ENCODE results near the gene SLC25A26.

Gene SLC25A26, protein sequence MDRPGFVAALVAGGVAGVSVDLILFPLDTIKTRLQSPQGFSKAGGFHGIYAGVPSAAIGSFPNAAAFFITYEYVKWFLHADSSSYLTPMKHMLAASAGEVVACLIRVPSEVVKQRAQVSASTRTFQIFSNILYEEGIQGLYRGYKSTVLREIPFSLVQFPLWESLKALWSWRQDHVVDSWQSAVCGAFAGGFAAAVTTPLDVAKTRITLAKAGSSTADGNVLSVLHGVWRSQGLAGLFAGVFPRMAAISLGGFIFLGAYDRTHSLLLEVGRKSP

GRCh38 chr3:66220602-66221377 lies at the start of gene SLC25A26:
TSS of gene SLC25A26 (plus strand) at chr3:66221001. CDS start at chr3:66221095, 94 bp downstream.
- in situ Hi-C loops (cut with MboI; ENCODE audit: low pct_unique_long_range_greater_than_20kb, low sequenced_read_pairs), result no loop called here
- DNase-seq, result peak; percentile 92

GRCh38 chr3:66172394-66172793 lies 48.4 kb upstream of the SLC25A26 start:
- no peak for DNase-seq

GRCh38 chr3:66177026-66177425 lies 43.8 kb upstream of the SLC25A26 start:
- DNase-seq, result no peak
- in situ Hi-C loops (cut with MboI; ENCODE audit: low pct_unique_long_range_greater_than_20kb, low sequenced_read_pairs), result no loop called here

More at GRCh38 chr3:66172394-66172793, 48.4 kb upstream of the SLC25A26 start:
- in situ Hi-C loops (cut with MboI; ENCODE audit: low pct_unique_long_range_greater_than_20kb, low sequenced_read_pairs), result no loop called here

DNA sequence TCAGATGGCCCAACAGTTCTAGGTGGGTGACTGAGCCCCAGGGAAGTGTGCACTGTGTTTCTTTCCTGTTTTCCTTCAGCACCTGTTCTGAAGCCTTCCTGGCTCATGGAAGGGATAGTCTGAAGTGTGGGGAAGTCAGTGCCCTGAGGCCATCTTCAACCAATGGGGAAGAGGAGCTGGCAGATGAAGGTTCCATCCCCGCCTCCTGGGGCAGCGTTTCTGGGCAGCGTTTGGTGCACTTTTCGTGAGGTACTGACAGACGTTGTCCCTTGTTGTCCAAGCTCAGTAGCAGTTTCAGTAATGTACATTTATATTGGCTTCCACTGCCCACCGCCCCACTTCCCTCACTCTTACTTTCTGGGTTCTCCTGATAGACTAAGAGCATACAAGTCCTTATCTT lies 42.6 kb upstream of the SLC25A26 start:
- in situ Hi-C loops (cut with MboI; ENCODE audit: low pct_unique_long_range_greater_than_20kb, low sequenced_read_pairs), result no loop called here
- DNase-seq, result no peak

DNA sequence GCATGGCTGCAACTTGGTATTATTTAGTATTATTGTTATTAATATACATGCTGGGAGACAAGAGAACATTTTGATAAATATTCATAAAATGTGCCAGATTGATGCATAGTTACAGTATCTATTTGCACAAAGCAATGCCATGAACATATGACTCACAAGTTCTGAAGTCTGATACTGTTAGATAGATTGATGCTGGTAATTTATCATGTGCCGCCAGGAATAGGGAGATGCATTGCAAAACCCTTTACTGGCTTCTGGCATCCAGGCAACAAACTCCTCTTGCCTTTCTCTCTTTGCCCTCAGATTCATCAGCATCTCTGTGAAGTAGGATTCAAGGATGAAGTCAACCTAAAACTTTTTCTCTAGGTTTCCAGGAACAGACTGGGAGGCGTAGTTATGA lies 41.0 kb upstream of the SLC25A26 start:
- in situ Hi-C loops (cut with MboI; ENCODE audit: low pct_unique_long_range_greater_than_20kb, low sequenced_read_pairs), result no loop called here
- DNase-seq, result no peak

DNA sequence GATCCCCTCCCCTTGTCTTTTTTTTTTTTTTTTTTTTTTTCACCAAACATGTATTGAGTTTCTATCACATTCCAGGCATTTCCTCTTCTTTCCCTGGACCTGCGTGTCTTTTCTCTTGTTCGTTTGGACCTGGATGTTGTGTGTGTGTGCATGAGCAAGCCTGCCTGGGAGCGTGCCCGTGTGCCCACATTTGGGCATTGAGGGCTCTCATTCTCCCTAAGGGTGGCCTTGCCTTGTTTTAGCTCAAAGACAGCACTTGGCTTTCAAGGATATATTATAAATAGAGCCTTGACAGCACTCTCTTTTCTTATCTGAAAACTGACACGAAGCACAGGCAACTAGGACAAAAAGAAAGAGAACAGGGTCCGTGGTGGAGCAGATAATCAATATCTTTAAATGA lies 39.0 kb upstream of the SLC25A26 start:
- DNase-seq, result no peak
- in situ Hi-C loops (cut with MboI; ENCODE audit: low pct_unique_long_range_greater_than_20kb, low sequenced_read_pairs), result no loop called here

DNA sequence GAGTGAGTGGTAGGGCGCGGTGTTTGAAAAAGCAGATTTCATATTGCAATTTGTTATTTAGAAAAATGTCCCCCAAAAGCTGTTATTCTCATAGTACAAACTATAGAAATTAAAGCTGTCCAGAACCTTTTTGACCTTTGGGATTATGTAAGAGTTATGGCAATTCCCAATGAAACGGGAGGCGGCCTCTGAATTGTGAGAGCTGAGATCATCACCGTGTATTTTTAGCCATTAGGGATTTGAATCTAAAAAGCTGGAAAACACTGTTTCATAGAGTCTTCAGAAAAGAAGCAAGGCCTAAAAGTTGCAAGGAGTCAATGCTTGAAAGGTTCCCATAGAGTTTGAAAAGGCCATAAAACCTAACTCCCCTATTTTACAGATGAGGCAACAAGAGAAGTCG lies 38.6 kb upstream of the SLC25A26 start:
- DNase-seq, result no peak
- in situ Hi-C loops (cut with MboI; ENCODE audit: low pct_unique_long_range_greater_than_20kb, low sequenced_read_pairs), result no loop called here

DNA sequence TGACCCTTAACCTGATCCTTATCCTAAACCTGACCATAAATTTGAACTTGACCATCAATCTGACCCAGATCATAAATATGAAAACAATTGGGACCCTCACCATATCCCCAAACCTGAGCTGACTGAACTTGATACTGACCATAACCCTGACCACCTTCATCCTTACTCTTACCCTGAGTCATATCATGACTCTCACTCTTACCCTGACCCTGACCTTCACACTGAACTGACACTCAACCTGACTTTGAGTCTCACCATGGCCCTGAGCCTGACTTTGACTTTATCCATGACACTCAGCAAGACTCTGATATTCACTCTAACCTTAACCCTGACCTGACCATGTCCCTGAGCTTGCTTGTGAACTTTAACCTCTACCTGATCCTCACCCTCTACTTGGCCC lies 34.3 kb upstream of the SLC25A26 start:
- in situ Hi-C loops (cut with MboI; ENCODE audit: low pct_unique_long_range_greater_than_20kb, low sequenced_read_pairs), result no loop called here
- no peak for DNase-seq

DNA sequence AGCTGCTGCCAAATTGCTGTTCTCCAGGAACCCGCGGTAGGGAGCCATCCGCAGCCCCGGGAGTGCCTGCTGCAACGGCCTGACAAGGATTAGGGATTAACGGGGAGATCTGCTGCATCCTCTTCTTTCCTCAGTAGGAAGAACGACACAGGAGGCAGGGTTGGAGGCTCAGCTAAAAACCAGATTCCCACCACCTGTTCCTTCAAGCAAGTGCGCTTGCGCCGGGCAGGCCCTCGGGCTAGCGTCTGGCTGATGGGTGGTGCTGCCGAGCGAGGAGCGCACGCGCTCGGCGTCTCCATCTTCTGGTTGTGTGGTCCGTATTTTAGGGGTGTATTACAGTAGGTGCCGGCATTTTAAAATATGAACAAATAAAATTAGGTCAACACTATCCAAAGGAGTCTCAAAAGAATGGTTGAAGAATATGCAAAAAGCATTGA lies 25.4 kb upstream of the SLC25A26 start:
- DNase-seq, result no peak
- in situ Hi-C loops (cut with MboI; ENCODE audit: low pct_unique_long_range_greater_than_20kb, low sequenced_read_pairs), result no loop called here

- in situ Hi-C loops (cut with MboI; ENCODE audit: low pct_unique_long_range_greater_than_20kb, low sequenced_read_pairs), result no loop called here
- DNase-seq, result no peak
Measured at GRCh38 chr3:66196633-66197032, 24.2 kb upstream of the SLC25A26 start.

- no peak for DNase-seq
- in situ Hi-C loops (cut with MboI; ENCODE audit: low pct_unique_long_range_greater_than_20kb, low sequenced_read_pairs), result no loop called here
Measured at GRCh38 chr3:66198437-66199088, 22.2 kb upstream of the SLC25A26 start.

- DNase-seq, result no peak
- in situ Hi-C loops (cut with MboI; ENCODE audit: low pct_unique_long_range_greater_than_20kb, low sequenced_read_pairs), result no loop called here
Measured at GRCh38 chr3:66199089-66199473, 21.7 kb upstream of the SLC25A26 start.

GRCh38 chr3:66200147-66200546 lies 20.7 kb upstream of the SLC25A26 start:
- no peak for DNase-seq
- in situ Hi-C loops (cut with MboI; ENCODE audit: low pct_unique_long_range_greater_than_20kb, low sequenced_read_pairs), result no loop called here

DNA sequence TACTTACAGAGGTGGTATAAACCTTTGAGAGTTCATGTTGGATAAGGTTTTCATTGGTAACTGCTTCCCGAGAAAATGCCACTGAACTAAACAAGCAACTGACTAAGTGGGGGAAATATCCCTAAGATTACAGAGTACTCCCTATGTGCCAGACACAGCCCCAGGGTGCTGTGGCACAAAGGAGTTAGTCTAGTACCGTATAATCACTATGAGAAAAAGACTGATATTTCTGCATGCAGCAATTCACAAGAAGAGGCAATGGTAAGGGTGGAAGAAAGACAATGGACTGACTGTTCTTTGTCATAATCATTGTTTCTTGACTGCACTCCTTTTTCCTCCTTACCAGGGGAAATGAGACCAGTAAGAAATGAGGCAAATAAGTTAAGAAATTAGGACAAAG lies 20.0 kb upstream of the SLC25A26 start:
- DNase-seq, result no peak
- in situ Hi-C loops (cut with MboI; ENCODE audit: low pct_unique_long_range_greater_than_20kb, low sequenced_read_pairs), result no loop called here

DNA sequence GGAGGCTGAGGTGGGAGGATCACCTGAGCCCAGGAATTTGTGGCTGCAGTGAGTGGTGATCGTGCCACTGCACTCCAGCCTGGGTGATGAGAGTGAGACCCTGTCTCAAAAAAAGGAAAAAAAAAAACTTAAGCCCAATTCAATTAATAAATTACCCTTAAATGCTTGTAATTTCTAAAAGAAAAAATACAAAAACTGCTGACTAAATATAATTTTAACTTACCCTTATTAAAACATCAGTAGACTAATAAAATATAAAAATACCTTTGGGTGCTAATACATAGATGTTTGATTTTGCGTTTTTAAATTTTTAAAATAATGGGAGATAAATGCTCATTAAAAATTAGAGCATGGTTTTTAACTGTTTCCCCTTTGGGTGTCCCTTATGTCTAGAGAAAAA lies 17.5 kb upstream of the SLC25A26 start:
- in situ Hi-C loops (cut with MboI; ENCODE audit: low pct_unique_long_range_greater_than_20kb, low sequenced_read_pairs), result no loop called here
- DNase-seq, result no peak

- in situ Hi-C loops (cut with MboI; ENCODE audit: low pct_unique_long_range_greater_than_20kb, low sequenced_read_pairs), result no loop called here
- DNase-seq, result no peak
Measured at GRCh38 chr3:66206806-66207205, 14.0 kb upstream of the SLC25A26 start.

DNA sequence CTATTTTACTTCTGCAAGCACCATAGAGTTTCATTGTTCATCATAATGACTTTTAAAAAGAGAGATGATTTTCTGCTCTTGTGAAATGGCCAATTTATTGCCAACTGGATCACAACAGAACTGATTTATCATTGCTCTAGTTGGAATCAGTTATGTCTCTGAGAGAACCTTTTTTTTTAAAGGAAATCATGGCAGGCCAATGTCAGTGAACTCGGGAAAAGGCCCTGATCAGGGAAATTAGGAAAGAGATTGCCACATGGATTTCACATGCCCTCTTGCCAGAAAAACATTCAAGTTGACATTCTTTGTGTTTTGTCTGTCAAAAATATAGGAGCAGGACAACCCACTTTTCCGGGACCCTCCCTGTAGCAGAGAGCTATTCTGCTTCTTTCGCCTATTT lies 12.6 kb upstream of the SLC25A26 start:
- in situ Hi-C loops (cut with MboI; ENCODE audit: low pct_unique_long_range_greater_than_20kb, low sequenced_read_pairs), result no loop called here
- DNase-seq, result no peak

GRCh38 chr3:66210687-66211295 lies 10.0 kb upstream of the SLC25A26 start:
- no peak for DNase-seq
- in situ Hi-C loops (cut with MboI; ENCODE audit: low pct_unique_long_range_greater_than_20kb, low sequenced_read_pairs), result no loop called here

GRCh38 chr3:66211779-66212178 lies 9.0 kb upstream of the SLC25A26 start:
- DNase-seq, result no peak
- in situ Hi-C loops (cut with MboI; ENCODE audit: low pct_unique_long_range_greater_than_20kb, low sequenced_read_pairs), result no loop called here

DNA sequence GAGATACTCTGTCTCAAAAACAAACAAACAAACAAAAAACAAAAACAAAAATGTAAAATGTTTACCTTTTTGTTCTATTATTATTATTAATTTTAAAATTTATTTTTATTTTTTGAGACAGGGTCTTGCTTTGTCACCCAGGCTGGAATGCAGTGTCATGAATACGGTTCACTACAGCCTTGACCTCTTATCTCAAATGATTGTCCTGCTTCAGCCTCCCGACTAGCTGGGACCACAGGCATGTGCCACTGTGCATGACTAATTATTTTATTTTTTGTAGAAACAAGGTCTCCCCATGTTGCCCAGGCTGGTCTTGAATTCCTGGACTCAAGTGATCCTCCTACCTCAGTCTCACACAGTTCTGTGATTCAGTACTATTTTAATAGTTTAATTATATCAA lies 5.7 kb upstream of the SLC25A26 start:
- in situ Hi-C loops (cut with MboI; ENCODE audit: low pct_unique_long_range_greater_than_20kb, low sequenced_read_pairs), result no loop called here
- DNase-seq, result no peak
